HFF-Myc (cell line): ENCODE data around the gene TIAM1.

ENCODE experiments used
- DNase-seq: peaks from one replicate; pipeline ENCODE4 v3.0.0-alpha.2; 2011; ENCODE audit warnings: low read depth; ENCODE audit errors: extremely low read depth
- H3K4me3 ChIP-seq: replicated peaks from 2 replicates; pipeline ENCODE4 v1.5.1; 2011; ENCODE audit warnings: low read depth, mild to moderate bottlenecking, control low read depth, low read length
- TF ChIP-seq, protein P1 (sequence below): IDR thresholded peaks from 2 replicates; pipeline ENCODE4 v1.5.1; 2012; ENCODE audit warnings: mild to moderate bottlenecking, low read depth, low read length, control low read depth; ENCODE audit errors: missing control alignments

TIAM1 gene

GRCh38 chr21:31088474-31088751 is 255.6 kb downstream of the TIAM1 start:
- no peak overlapping the region for H3K4me3 ChIP-seq
- DNase-seq, result no peak
- TF ChIP-seq, protein P1, sequence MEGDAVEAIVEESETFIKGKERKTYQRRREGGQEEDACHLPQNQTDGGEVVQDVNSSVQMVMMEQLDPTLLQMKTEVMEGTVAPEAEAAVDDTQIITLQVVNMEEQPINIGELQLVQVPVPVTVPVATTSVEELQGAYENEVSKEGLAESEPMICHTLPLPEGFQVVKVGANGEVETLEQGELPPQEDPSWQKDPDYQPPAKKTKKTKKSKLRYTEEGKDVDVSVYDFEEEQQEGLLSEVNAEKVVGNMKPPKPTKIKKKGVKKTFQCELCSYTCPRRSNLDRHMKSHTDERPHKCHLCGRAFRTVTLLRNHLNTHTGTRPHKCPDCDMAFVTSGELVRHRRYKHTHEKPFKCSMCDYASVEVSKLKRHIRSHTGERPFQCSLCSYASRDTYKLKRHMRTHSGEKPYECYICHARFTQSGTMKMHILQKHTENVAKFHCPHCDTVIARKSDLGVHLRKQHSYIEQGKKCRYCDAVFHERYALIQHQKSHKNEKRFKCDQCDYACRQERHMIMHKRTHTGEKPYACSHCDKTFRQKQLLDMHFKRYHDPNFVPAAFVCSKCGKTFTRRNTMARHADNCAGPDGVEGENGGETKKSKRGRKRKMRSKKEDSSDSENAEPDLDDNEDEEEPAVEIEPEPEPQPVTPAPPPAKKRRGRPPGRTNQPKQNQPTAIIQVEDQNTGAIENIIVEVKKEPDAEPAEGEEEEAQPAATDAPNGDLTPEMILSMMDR, result no peak

DNA sequence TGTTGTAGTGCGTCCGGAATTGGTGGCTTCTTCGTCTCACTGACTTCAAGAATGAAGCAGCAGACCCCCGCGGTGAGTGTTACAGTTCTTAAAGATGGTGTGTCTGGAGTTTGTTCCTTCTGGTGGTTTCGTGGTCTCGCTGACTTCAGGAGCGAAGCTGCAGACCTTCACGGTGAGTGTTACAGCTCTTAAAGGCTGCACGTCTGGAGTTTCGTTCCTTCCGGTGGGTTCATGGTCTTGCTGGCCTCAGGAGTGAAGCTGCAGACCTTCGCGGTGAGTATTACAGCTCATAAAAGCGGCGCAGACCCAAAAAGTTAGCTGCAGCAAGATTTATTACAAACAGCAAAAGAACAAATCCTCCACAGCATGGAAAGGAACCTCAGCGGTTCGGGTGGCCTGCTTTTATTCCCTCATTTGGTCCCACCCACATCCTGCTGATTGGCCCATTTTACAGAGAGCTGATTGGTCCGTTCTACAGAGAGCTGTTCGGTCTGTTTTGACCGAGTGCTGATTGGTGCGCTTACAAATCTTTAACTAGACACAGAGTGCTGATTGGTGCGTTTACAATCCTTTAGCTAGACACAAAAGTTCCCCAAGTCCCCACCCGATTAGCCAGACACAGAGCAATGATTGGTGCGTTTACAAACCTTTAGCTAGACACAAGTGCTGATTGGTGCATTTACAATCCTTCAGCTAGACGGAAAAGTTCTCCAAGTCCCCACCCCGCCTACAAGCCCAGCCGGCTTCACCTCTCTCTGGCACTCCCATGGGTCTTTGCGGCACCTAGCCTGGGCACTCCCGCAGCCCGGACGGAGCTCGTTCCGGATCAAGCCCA is 256.2 kb downstream of the TIAM1 start:
- TF ChIP-seq, protein P1, result no peak
- DNase-seq, result no peak
- no peak overlapping the region for H3K4me3 ChIP-seq

DNA sequence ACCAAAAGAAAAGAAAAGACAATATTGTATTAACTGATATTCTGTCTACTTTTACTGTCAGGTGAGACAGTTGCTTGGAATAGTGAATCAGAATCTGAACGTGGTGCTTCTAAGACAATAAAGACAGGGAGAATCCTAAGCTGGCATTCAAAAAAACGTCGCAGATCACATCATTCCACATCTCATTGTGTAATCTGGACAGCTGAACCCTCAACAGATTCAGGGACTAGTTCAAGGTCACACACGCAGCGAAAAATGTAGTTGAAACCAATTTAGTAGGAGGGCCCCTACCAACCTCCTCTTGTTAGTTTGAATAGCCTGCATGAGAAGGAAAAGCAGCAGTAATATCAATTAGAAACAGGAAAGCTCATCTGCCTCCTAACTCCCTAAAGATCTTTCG is 259.4 kb downstream of the TIAM1 start:
- H3K4me3 ChIP-seq, result no peak overlapping the region
- TF ChIP-seq, protein P1, result no peak
- no peak for DNase-seq

- no peak overlapping the region for H3K4me3 ChIP-seq
- DNase-seq, result no peak
- TF ChIP-seq, protein P1, result no peak
These were observed 265.3 kb downstream of the TIAM1 start for GRCh38 chr21:31078796-31079195.

- no peak for DNase-seq
- no peak overlapping the region for H3K4me3 ChIP-seq
- TF ChIP-seq, protein P1, result no peak
These were observed 265.8 kb downstream of the TIAM1 start for GRCh38 chr21:31078216-31078615.

DNA sequence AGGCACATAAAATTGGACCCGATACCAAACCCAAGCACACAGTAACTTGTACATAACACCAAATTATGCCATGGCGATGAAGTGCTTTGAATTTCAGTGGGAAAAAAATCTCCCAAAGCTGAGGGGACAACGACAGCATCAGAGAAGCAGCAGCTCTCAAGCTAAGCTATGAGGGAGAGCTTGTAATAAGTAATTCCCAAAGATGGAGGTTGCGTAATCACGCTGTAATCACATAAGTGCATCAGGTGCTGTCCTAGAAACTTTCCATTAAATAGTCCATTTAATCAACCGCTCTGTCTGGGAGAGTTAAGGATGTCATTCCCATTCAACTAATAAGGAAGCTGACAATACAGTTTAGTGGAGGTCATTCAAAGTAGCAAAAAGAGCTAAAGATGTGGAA is 268.2 kb downstream of the TIAM1 start:
- H3K4me3 ChIP-seq, result no peak overlapping the region
- TF ChIP-seq, protein P1, result no peak
- DNase-seq, result no peak

DNA sequence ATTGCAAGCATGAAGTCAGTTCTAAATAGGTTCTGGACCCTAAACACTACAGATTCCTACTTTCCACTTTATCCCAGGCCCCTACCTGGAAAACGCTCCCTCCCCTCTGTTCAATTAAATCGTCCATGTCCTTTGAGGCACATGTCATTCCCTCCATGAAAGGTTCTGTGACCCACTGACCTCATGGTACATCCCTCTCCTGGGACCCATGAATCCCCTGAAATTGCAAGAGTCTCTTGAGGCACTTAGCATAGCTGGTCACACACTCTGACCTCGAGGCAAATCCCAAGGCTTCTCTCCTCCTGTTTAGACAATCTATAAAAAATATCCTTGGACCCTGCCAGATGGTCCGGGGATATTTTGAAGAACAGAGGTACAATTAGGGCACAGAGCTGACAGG is 271.5 kb downstream of the TIAM1 start:
- no peak for DNase-seq
- TF ChIP-seq, protein P1, result no peak
- no peak overlapping the region for H3K4me3 ChIP-seq
